H1 (cell line): Measurements from ENCODE around the gene TDRD12. TPM values are rescaled to one million over a fixed set of nuclear protein-coding genes. Genes with fewer than 3 reads are reported as not detected.
A peak's percentile ranks its signal among the peaks of the same experiment; 100 is the strongest.

ENCODE experiments used
- ASH2L ChIP-seq: fragments of 200-600, 300-600 bp; sonication (generic); IDR thresholded peaks from one replicate; pipeline ENCODE4 v1.7.1; 2017; ENCODE audit warnings: low read length
- BCL11A ChIP-seq, 2 experiments: IDR thresholded peaks; one replicate each; pipeline ENCODE4 v1.6.1; 2011; ENCODE audit warnings: low read depth in 2 of 2, low read length in 2 of 2, mild to moderate bottlenecking in 2 of 2
- BRCA1 ChIP-seq: IDR thresholded peaks from 2 replicates; pipeline ENCODE4 v1.6.1; 2012; ENCODE audit warnings: low read depth, low read length, improper control_type of control experiment
- CREB1 ChIP-seq: IDR thresholded peaks from 2 replicates; pipeline ENCODE4 v1.6.1; 2012; ENCODE audit warnings: inconsistent platforms
- E2F6 ChIP-seq: IDR thresholded peaks from 2 replicates; pipeline ENCODE4 v1.6.1; 2012; ENCODE audit warnings: inconsistent platforms
- EP300 ChIP-seq, 2 experiments: IDR thresholded peaks; 1 replicate in 1 of 2; 2 replicates in 1 of 2; pipeline ENCODE4 v1.6.1; 2011 to 2012; ENCODE audit warnings: low read depth in 2 of 2, low read length in 2 of 2, mild to moderate bottlenecking in 2 of 2, borderline replicate concordance in 1 of 2, inconsistent platforms in 1 of 2, moderate library complexity in 1 of 2
- GABPA ChIP-seq: IDR thresholded peaks from 2 replicates; pipeline ENCODE4 v1.6.1; 2011; ENCODE audit warnings: mild to moderate bottlenecking, low read length, moderate library complexity, borderline replicate concordance; ENCODE audit not compliant: insufficient read depth
- KDM4A ChIP-seq: IDR thresholded peaks from one replicate; pipeline ENCODE4 v1.7.1; 2012; ENCODE audit warnings: low read depth, mild to moderate bottlenecking, moderate library complexity, low read length, inconsistent platforms; ENCODE audit not compliant: severe bottlenecking
- POLR2A ChIP-seq, 2 experiments: IDR thresholded peaks; 1 replicate in 1 of 2; 2 replicates in 1 of 2; pipeline ENCODE4 v1.6.1; 2011; ENCODE audit warnings: low read depth in 2 of 2, low read length in 2 of 2, mild to moderate bottlenecking in 2 of 2; ENCODE audit errors: control extremely low read depth in 1 of 2
- SP1 ChIP-seq: IDR thresholded peaks from 2 replicates; pipeline ENCODE4 v1.6.1; 2011; ENCODE audit warnings: low read depth, low read length
- SP4 ChIP-seq: IDR thresholded peaks from 2 replicates; pipeline ENCODE4 v1.6.1; 2012; ENCODE audit warnings: low read length, inconsistent platforms
- TAF1 ChIP-seq: IDR thresholded peaks from 2 replicates; pipeline ENCODE4 v1.6.1; 2011; ENCODE audit warnings: mild to moderate bottlenecking, low read depth, low read length
- ZNF274 ChIP-seq: IDR thresholded peaks from 2 replicates; pipeline ENCODE4 v1.7.0; 2012; ENCODE audit warnings: low read length, borderline replicate concordance; ENCODE audit errors: extremely low read depth
- polyA plus RNA-seq, 7 experiments: library from polyadenylated mRNA; depleted of rRNA in 3 of 7; stranded (reverse) in 5 of 7; unstranded in 2 of 7; fragments of >200 nt in 5 of 7; fragments of 200-250 nt in 2 of 7; gene quantifications; 1 replicate in 5 of 7; 2 replicates in 1 of 7; 4 replicates in 1 of 7; pipeline versions ENCODE4 v1.2.1 to v1.2.3, GENCODE V29; 2011 to 2013; ENCODE audit warnings: missing spikeins in 2 of 7, mixed read lengths in 2 of 7
- total RNA-seq: library from RNA; stranded (reverse); fragmentation: NEBNext Ultra II Directional; extraction: Animal tissue kit (Norgen Biotek cat#: 25700); gene quantifications from 2 replicates; pipeline ENCODE4 v1.2.1, GENCODE V29; 2021
- TF ChIP-seq, protein P1 (sequence below), 3 experiments: IDR thresholded peaks; 1 replicate in 2 of 3; 2 replicates in 1 of 3; pipeline versions ENCODE4 v1.5.1 to v1.6.1; 2011; ENCODE audit warnings: low read length in 3 of 3, mild to moderate bottlenecking in 3 of 3, inconsistent platforms in 2 of 3, low read depth in 1 of 3, moderate library complexity in 1 of 3; ENCODE audit not compliant: insufficient read depth in 1 of 3; ENCODE audit errors: control extremely low read depth in 1 of 3

TDRD12 gene
- total and polyA plus RNA-seq, 2 of the 8 experiments (the other 6 are each of a cell fraction or from before 2014, with no cell fraction given): 0.39 to 0.88 TPM

- TF ChIP-seq CREB1: peak; percentile 64
- TF ChIP-seq BRCA1: no peak
- TF ChIP-seq KDM4A: peak; percentile 83
- peak in 1 of 2 experiments; percentile 57; a peak in 1 of 3 replicates for TF ChIP-seq POLR2A (IDR thresholded peaks at IDR 0.05; ENCODE audit: control extremely low read depth in 1 of 2, low read depth in 2 of 2, low read length in 2 of 2)
- peak; percentile 19; the same call in 1 of the 2 replicates for TF ChIP-seq SP4
- peak; percentile 44 for TF ChIP-seq ASH2L
- TF ChIP-seq GABPA: no peak
- TF ChIP-seq ZNF274: no peak
- TF ChIP-seq TAF1: peak; percentile 74
- peak; percentile 98 for TF ChIP-seq SP1
- TF ChIP-seq E2F6: peak; percentile 33; the same call in 1 of the 2 replicates
- TF ChIP-seq BCL11A (IDR thresholded peaks at IDR 0.05; ENCODE audit: low read depth in 2 of 2, low read length in 2 of 2): no peak
- TF ChIP-seq, protein P1, sequence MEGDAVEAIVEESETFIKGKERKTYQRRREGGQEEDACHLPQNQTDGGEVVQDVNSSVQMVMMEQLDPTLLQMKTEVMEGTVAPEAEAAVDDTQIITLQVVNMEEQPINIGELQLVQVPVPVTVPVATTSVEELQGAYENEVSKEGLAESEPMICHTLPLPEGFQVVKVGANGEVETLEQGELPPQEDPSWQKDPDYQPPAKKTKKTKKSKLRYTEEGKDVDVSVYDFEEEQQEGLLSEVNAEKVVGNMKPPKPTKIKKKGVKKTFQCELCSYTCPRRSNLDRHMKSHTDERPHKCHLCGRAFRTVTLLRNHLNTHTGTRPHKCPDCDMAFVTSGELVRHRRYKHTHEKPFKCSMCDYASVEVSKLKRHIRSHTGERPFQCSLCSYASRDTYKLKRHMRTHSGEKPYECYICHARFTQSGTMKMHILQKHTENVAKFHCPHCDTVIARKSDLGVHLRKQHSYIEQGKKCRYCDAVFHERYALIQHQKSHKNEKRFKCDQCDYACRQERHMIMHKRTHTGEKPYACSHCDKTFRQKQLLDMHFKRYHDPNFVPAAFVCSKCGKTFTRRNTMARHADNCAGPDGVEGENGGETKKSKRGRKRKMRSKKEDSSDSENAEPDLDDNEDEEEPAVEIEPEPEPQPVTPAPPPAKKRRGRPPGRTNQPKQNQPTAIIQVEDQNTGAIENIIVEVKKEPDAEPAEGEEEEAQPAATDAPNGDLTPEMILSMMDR (IDR thresholded peaks at IDR 0.05; ENCODE audit: control extremely low read depth in 1 of 3, insufficient read depth in 1 of 3, low read depth in 1 of 3, low read length in 3 of 3): no peak
- no peak for TF ChIP-seq EP300 (IDR thresholded peaks at IDR 0.05; ENCODE audit: borderline replicate concordance in 1 of 2, low read depth in 2 of 2, low read length in 2 of 2)
Observed at GRCh38 chr19:32674931-32675719, 44.4 kb upstream of the TDRD12 start, which contains the start of gene ANKRD27 (continued).
